Coronary artery (tissue), 2 donors: Measurements from ENCODE around the gene ALOX5.
A peak's percentile ranks its signal among the peaks of the same experiment; 100 is the strongest.
"Not testable (repeated sequence)": the region's sequence is repeated elsewhere in the genome, so short reads cannot be mapped to it uniquely, and the experiment has no call there.

Experiments used
- DNase-seq: peaks from one replicate; pipeline ENCODE4 v3.0.0-alpha.2; 2017; ENCODE audit warnings: low spot score
- H3K27ac ChIP-seq, 2 donors: fragments of 200-600 bp; sonication (generic); one replicate each; pipeline ENCODE4 v1.5.1; 2016 to 2019
- H3K4me3 ChIP-seq: fragments of 200-600 bp; sonication (generic); 2 replicates; pipeline ENCODE4 v1.5.1; 2016; ENCODE audit warnings: mild to moderate bottlenecking, moderate library complexity
- CTCF ChIP-seq: fragments of 200-600 bp; sonication (generic); IDR thresholded peaks from one replicate; pipeline ENCODE4 v1.5.1; 2019; ENCODE audit warnings: antibody characterized with exemption

ALOX5 gene

GRCh38 chr10:45410489-45410806 lies 36.4 kb downstream of the ALOX5 start:
- no peak for TF ChIP-seq CTCF
- Histone ChIP-seq H3K4me3 (no peak overlapping the region), H3K27ac (no peak overlapping the region)
- DNase-seq: no peak

- H3K4me3 ChIP-seq: no peak overlapping the region
- H3K27ac ChIP-seq: no peak overlapping the region
- no peak for DNase-seq
- TF ChIP-seq CTCF: no peak
These were observed 37.0 kb downstream of the ALOX5 start for GRCh38 chr10:45410807-45411606.

GRCh38 chr10:45411607-45411940 lies 37.6 kb downstream of the ALOX5 start:
- Histone ChIP-seq H3K27ac (no peak overlapping the region), H3K4me3 (no peak overlapping the region)
- DNase-seq: no peak
- no peak for TF ChIP-seq CTCF

GRCh38 chr10:45415062-45415461 lies 41.0 kb downstream of the ALOX5 start:
- not testable (repeated sequence) for DNase-seq, H3K27ac ChIP-seq, H3K4me3 ChIP-seq

- Histone ChIP-seq H3K27ac (no peak overlapping the region), H3K4me3 (no peak overlapping the region)
- TF ChIP-seq CTCF: no peak
- no peak for DNase-seq
These were observed 42.6 kb downstream of the ALOX5 start for GRCh38 chr10:45416603-45417002.

- Histone ChIP-seq H3K4me3 (no peak overlapping the region), H3K27ac (peak overlapping the region in 1 of 2 donors; percentile 84)
- TF ChIP-seq CTCF: no peak
- peak; percentile 68 for DNase-seq
These were observed 43.7 kb downstream of the ALOX5 start for GRCh38 chr10:45417746-45418145.

- Histone ChIP-seq H3K27ac (peak overlapping the region; percentile 76 to 84), H3K4me3 (peak overlapping the region; percentile 75)
- TF ChIP-seq CTCF: no peak
- peak; percentile 68 for DNase-seq
These were observed 44.4 kb downstream of the ALOX5 start for GRCh38 chr10:45418417-45418848.
